ENCODE results near the gene RGS1. TPM values are rescaled to one million over a fixed set of nuclear protein-coding genes. Genes with fewer than 3 reads are reported as not detected.

RGS1 gene
- total RNA-seq, 1 donor from 2014 or later: not detected

DNA sequence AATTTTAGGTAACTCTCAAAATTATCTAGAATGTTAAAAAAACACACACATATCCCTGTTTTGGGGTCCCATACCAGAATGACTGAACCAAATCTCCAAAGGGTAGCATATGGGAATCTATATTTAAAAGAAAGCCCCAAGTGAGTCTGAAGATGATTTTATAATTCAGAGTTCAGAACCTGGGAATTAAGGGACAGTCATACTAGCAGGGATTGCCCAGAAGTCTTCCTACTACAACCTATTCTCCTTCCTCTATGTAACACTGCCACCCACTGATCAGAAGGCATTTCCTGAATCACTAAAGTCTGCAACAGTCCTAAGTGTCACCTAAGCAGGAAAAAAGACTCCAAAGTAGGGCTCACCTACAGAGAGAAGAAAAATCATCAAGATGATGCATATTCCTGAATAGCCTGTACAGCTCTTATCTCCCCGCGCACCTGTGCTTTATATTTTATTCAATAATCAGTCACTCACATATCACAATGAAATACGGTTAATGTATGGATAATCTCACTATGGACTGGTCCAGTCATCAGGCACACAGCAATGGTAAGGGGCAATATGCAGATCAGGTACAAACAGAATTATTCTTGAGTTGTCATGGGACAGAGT is 4.9 kb downstream of the RGS1 start:
- peak; percentile 67 for DNase-seq (ENCODE audit: low read depth)
- Histone ChIP-seq H3K4me3 (ENCODE audit: low read depth, low read length) (no peak overlapping the region), H3K27me3 (ENCODE audit: control insufficient read depth, insufficient read depth, low read length) (no peaks in the 10 kb centered on the region), H3K36me3 (ENCODE audit: control insufficient read depth, insufficient read depth, low read length) (no peaks in the 10 kb centered on the region)
- FAIRE-seq: no peak
- TF ChIP-seq, protein P1, sequence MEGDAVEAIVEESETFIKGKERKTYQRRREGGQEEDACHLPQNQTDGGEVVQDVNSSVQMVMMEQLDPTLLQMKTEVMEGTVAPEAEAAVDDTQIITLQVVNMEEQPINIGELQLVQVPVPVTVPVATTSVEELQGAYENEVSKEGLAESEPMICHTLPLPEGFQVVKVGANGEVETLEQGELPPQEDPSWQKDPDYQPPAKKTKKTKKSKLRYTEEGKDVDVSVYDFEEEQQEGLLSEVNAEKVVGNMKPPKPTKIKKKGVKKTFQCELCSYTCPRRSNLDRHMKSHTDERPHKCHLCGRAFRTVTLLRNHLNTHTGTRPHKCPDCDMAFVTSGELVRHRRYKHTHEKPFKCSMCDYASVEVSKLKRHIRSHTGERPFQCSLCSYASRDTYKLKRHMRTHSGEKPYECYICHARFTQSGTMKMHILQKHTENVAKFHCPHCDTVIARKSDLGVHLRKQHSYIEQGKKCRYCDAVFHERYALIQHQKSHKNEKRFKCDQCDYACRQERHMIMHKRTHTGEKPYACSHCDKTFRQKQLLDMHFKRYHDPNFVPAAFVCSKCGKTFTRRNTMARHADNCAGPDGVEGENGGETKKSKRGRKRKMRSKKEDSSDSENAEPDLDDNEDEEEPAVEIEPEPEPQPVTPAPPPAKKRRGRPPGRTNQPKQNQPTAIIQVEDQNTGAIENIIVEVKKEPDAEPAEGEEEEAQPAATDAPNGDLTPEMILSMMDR (IDR thresholded peaks at IDR 0.05; ENCODE audit: insufficient read depth, low read length, severe bottlenecking): peak; percentile 51

DNA sequence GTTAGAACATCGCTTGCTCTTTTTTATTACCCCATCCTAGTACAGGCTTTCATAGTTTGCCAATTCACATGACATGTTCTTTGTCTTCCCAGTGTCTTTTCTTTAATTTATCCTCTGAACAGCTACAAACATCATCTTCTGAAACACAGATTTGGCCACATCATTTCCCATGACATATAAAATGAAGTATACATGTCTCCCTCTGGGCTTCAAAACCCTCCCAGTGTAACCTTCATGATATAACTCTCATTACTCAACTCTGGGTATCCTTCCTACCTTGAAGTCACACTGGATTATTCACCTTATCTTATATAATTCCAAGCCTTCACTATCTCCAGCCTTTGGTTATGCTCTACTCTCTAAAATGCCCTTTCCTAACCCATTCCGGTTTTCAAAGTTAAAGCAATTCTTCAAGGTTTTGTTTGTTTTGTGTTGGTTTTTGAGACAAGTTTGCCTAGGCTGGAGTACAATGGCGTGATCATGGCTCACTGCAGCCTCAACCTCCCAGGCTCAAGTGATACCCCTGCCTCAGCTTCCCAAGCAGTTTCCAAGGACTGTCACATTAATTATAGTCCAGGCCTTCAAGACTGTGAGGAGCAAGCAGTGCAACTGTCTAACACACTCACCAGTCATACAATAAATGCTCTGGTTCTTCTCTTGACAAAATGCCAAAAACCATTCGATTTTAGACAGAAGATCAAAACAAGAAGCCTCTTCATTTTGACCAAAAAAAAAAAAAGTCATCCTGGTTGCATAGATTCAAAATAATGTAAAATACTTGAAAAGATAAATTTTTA is 5.8 kb downstream of the RGS1 start:
- FAIRE-seq (no peak), DNase-seq (ENCODE audit: low read depth) (no peak)
- TF ChIP-seq, protein P1 (IDR thresholded peaks at IDR 0.05; ENCODE audit: insufficient read depth, low read length, severe bottlenecking): no peak
- Histone ChIP-seq H3K36me3 (ENCODE audit: control insufficient read depth, insufficient read depth, low read length) (no peaks in the 10 kb centered on the region), H3K27me3 (ENCODE audit: control insufficient read depth, insufficient read depth, low read length) (no peaks in the 10 kb centered on the region), H3K4me3 (ENCODE audit: low read depth, low read length) (no peak overlapping the region)

DNA sequence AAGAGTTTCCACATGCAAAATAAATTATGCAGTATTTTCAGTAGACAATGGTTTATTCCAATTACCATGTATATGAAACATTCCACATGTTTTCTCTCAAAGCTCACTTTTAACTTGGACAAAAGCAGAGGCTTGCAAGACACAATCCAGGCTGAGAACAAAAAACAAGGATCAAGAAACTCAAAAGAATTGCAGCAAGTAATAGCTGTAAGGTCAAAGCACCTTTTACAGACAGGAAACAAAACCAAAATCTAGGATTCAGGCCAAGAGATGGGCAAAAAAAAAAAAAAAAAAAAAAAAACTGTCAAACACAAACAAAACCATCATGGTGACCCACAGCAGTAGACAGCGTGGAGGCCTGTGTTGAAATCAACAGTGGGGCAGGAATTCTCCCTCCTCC is 9.3 kb downstream of the RGS1 start:
- DNase-seq (ENCODE audit: low read depth) (no peak), FAIRE-seq (no peak)
- Histone ChIP-seq H3K36me3 (ENCODE audit: control insufficient read depth, insufficient read depth, low read length) (no peaks in the 10 kb centered on the region), H3K27me3 (ENCODE audit: control insufficient read depth, insufficient read depth, low read length) (no peaks in the 10 kb centered on the region), H3K4me3 (ENCODE audit: low read depth, low read length) (no peak overlapping the region)
- TF ChIP-seq, protein P1 (IDR thresholded peaks at IDR 0.05; ENCODE audit: insufficient read depth, low read length, severe bottlenecking): no peak

DNA sequence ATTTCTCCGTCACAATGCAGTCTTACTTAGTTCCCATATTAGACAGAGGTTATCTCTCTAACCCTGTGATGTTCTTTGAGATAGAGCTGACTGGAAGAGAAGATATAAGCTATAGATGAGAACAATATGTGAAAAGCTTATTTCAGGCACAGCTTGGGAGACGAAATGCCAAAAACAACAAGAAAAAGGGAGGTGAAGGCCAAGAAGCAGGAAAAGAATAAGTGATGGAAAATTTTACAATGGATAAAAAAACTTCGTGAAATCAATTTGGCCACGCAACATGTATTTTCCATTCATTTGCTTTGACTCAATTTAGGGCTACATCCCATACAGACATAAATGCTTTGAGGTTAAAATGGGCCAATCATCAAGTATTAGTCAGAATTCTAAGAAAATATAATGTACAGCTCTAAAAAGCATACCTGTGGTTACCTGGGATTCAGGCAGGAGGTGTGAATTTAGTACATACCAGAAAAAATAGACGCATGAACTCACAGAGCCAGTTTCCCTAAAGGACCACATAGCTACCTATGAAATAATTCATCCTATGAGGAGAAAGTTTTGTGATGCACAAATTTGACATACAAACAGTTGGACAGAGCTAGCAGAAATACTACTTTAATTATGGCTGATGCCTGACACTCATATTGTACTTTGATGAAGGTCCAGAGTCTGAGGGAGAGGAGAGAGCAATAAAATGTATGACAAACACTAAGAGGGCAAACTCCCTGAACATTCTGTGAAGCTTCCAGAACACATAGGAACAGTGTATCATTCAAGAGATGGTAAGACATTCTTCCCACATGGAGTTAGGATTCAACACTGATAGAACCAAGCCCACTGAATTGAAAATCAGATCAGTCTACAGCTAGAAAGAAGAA is 12.1 kb downstream of the RGS1 start:
- H3K36me3 ChIP-seq (ENCODE audit: control insufficient read depth, insufficient read depth, low read length): no peaks in the 10 kb centered on the region
- TF ChIP-seq, protein P1 (IDR thresholded peaks at IDR 0.05; ENCODE audit: insufficient read depth, low read length, severe bottlenecking): no peak
- no peak for FAIRE-seq
- no peaks in the 10 kb centered on the region for H3K27me3 ChIP-seq (ENCODE audit: control insufficient read depth, insufficient read depth, low read length)
- no peak overlapping the region for H3K4me3 ChIP-seq (ENCODE audit: low read depth, low read length)
- DNase-seq (ENCODE audit: low read depth): no peak

DNA sequence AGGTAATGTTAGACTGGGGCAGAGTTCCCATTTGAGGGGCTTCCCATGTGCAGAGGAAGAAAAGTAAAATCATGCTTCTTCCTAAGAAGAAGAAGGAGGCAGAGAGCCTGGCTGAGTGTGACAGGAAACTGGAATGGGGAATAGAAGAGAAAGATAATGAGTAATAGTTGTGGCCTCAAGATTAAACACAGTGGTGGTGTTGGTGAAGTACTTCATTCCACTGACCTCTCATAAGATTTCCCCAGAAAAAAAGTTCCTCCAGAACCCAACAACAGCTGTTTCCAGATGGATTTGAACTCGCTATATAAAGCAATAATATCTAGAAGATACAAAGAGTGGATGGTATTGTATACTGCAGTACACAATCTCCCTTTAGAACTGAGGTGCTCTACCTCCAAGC is 13.0 kb downstream of the RGS1 start:
- TF ChIP-seq, protein P1 (IDR thresholded peaks at IDR 0.05; ENCODE audit: insufficient read depth, low read length, severe bottlenecking): no peak
- Histone ChIP-seq H3K36me3 (ENCODE audit: control insufficient read depth, insufficient read depth, low read length) (no peaks in the 10 kb centered on the region), H3K4me3 (ENCODE audit: low read depth, low read length) (no peak overlapping the region), H3K27me3 (ENCODE audit: control insufficient read depth, insufficient read depth, low read length) (no peaks in the 10 kb centered on the region)
- FAIRE-seq (no peak), DNase-seq (ENCODE audit: low read depth) (no peak)

All from bronchial epithelial cell (primary cell).